Caco-2 (cell line): ENCODE results near the gene GAB2. TPM values are rescaled to one million over a fixed set of nuclear protein-coding genes. Genes with fewer than 3 reads are reported as not detected.

Experiments used
- BruUV-seq: library from RNA; stranded (reverse); fragments of 400-500 nt; replicated peaks from 2 replicates; lab custom pipeline; 2021; lab: Mats Ljungman, UMichigan
- CTCF ChIA-PET: fragments of 300-600 bp; sonication (Branson Sonifier 250); formaldehyde crosslinking; loops from one replicate; lab custom pipeline; 2022; ENCODE audit warnings: antibody characterized with exemption; lab: Charles Lee
- POLR2A ChIA-PET: fragments of 300-600 bp; sonication (Branson Sonifier 250); formaldehyde crosslinking; loops from one replicate; lab custom pipeline; 2022; ENCODE audit warnings: antibody characterized with exemption; lab: Charles Lee
- DNase-seq, 2 experiments: peaks; one replicate each; pipeline versions ENCODE4 v3.0.0 to v3.0.0-alpha.2; 2020 to 2022
- H3K27me3 ChIP-seq: replicated peaks from 2 replicates; pipeline ENCODE4 v1.6.0; 2011; ENCODE audit warnings: low read length; ENCODE audit not compliant: control insufficient read depth, insufficient read depth
- H3K36me3 ChIP-seq: 2 replicates; pipeline ENCODE4 v1.5.1; 2011; ENCODE audit warnings: low read length; ENCODE audit not compliant: control insufficient read depth, insufficient read depth
- H3K4me1 ChIP-seq: fragments of 250-450 bp; sonication (Bioruptor Pico); 2 replicates; pipeline ENCODE4 v1.5.1; 2020; ENCODE audit warnings: mild to moderate bottlenecking
- H3K4me3 ChIP-seq: 2 replicates; pipeline ENCODE4 v1.5.1; 2011; ENCODE audit warnings: low read depth, mild to moderate bottlenecking, control low read depth, low read length
- H3K9me3 ChIP-seq: fragments of 250-450 bp; sonication (Bioruptor Pico); 2 replicates; pipeline ENCODE4 v1.5.1; 2020; ENCODE audit warnings: mild to moderate bottlenecking, moderate library complexity
- H3K27ac Mint-ChIP-seq: one replicate; pipeline ENCODE4 v1.8.0; 2022; ENCODE audit warnings: mixed read lengths; ENCODE audit not compliant: unreplicated experiment
- H3K27me3 Mint-ChIP-seq: one replicate; pipeline ENCODE4 v1.8.0; 2022; ENCODE audit warnings: mixed read lengths; ENCODE audit not compliant: insufficient read depth, unreplicated experiment
- H3K36me3 Mint-ChIP-seq: one replicate; pipeline ENCODE4 v1.8.0; 2022; ENCODE audit warnings: mild to moderate bottlenecking, mixed read lengths; ENCODE audit not compliant: insufficient read depth, unreplicated experiment
- H3K4me1 Mint-ChIP-seq: one replicate; pipeline ENCODE4 v1.8.0; 2022; ENCODE audit warnings: low read depth, mixed read lengths; ENCODE audit not compliant: unreplicated experiment
- H3K4me3 Mint-ChIP-seq: one replicate; pipeline ENCODE4 v1.8.0; 2022; ENCODE audit warnings: mild to moderate bottlenecking, moderate library complexity, mixed read lengths; ENCODE audit not compliant: unreplicated experiment
- H3K9me3 Mint-ChIP-seq: one replicate; pipeline ENCODE4 v1.8.0; 2022; ENCODE audit warnings: mixed read lengths; ENCODE audit not compliant: unreplicated experiment
- CTCF ChIP-seq, 2 experiments: fragments of 200-600 bp in 1 of 2; IDR thresholded peaks; 1 replicate in 1 of 2; 2 replicates in 1 of 2; pipeline versions ENCODE4 v1.5.1 to v1.8.0; 2011 to 2022; ENCODE audit warnings: antibody characterized with exemption in 1 of 2, control low read depth in 1 of 2, inconsistent platforms in 1 of 2, low read depth in 1 of 2, low read length in 1 of 2, mild to moderate bottlenecking in 1 of 2, moderate library complexity in 1 of 2; ENCODE audit not compliant: insufficient read depth in 1 of 2, severe bottlenecking in 1 of 2, unreplicated experiment in 1 of 2
- intact Hi-C: fragments of 100-400 bp; cut with micrococcal nuclease; formaldehyde crosslinking; loops from one replicate; pipeline ENCODE4 v1.10.0; 2022; ENCODE audit not compliant: unreplicated experiment
- total RNA-seq: library from RNA; stranded (reverse); gene quantifications from 2 replicates; pipeline ENCODE4 v1.2.3, GENCODE V29; 2022

The GAB2 gene
- total RNA-seq, 1 experiment from 2014 or later, result 67.3 TPM

GRCh38 chr11:78219493-78220217 lies 198.0 kb downstream of the GAB2 start:
- peaks cover 7% of the 10 kb centered on the region for H3K4me1 Mint-ChIP-seq
- ChIA-PET POLR2A (no interaction called here), CTCF (interaction anchor here (1.3 kb wide), 1 partner anchor 9 kb away, joined by 3 read pairs; no protein-coding TSS in a partner anchor)
- H3K4me3 Mint-ChIP-seq, result no peak overlapping the region
- no peaks in the 10 kb centered on the region for H3K27me3 ChIP-seq
- no peaks in the 10 kb centered on the region for H3K9me3 ChIP-seq
- intact Hi-C loops, result no loop called here
- BruUV-seq, result no TSS peak
- peaks cover 85% of the 10 kb centered on the region for H3K36me3 Mint-ChIP-seq
- H3K27ac Mint-ChIP-seq, result no peak overlapping the region
- no peak for DNase-seq
- peaks cover 4% of the 10 kb centered on the region; the same call in 1 of the 2 replicates for H3K36me3 ChIP-seq
- no peaks in the 10 kb centered on the region for H3K9me3 Mint-ChIP-seq
- TF ChIP-seq CTCF (IDR thresholded peaks at IDR 0.05; ENCODE audit: insufficient read depth in 1 of 2, low read depth in 1 of 2, low read length in 1 of 2, severe bottlenecking in 1 of 2, unreplicated experiment in 1 of 2), result no peak
- H3K4me1 ChIP-seq, result no peaks in the 10 kb centered on the region
- no peak overlapping the region for H3K4me3 ChIP-seq
- no peaks in the 10 kb centered on the region for H3K27me3 Mint-ChIP-seq

- TF ChIP-seq CTCF (IDR thresholded peaks at IDR 0.05; ENCODE audit: insufficient read depth in 1 of 2, low read depth in 1 of 2, low read length in 1 of 2, severe bottlenecking in 1 of 2, unreplicated experiment in 1 of 2), result no peak
- POLR2A ChIA-PET, result no interaction called here
- H3K4me3 ChIP-seq, result no peak overlapping the region
- CTCF ChIA-PET, result interaction anchor here (1.3 kb wide), 1 partner anchor 9 kb away, joined by 3 read pairs; no protein-coding TSS in a partner anchor
- Mint-ChIP-seq H3K4me3 (no peak overlapping the region), H3K4me1 (peaks cover 7% of the 10 kb centered on the region), H3K27me3 (no peaks in the 10 kb centered on the region), H3K9me3 (no peaks in the 10 kb centered on the region), H3K27ac (no peak overlapping the region), H3K36me3 (peaks cover 83% of the 10 kb centered on the region)
- no TSS peak for BruUV-seq
- no peaks in the 10 kb centered on the region for H3K27me3 ChIP-seq
- intact Hi-C loops, result no loop called here
- no peaks in the 10 kb centered on the region for H3K9me3 ChIP-seq
- H3K4me1 ChIP-seq, result no peaks in the 10 kb centered on the region
- H3K36me3 ChIP-seq, result peaks cover 4% of the 10 kb centered on the region; the same call in 1 of the 2 replicates
- DNase-seq, result no peak
Observed at GRCh38 chr11:78218707-78219492, 198.7 kb downstream of the GAB2 start.
